Activated T-helper 17 cell treated with anti-CD3 and anti-CD28 coated beads, Interleukin-2, amount 50 U/mL, for 72 hours (primary cell): ENCODE measurements around the gene HSPA12A. TPM values are rescaled to one million over a fixed set of nuclear protein-coding genes. Genes with fewer than 3 reads are reported as not detected.
A peak's percentile ranks its signal among the peaks of the same experiment; 100 is the strongest.

ENCODE experiments used
- ATAC-seq: fragments of 150-1000 bp; cut with Tn5 transposase; replicated peaks from 2 replicates; pipeline ENCODE4 v1.10.0; 2021; ENCODE audit warnings: mild to moderate bottlenecking, moderate library complexity
- H3K27ac Mint-ChIP-seq: one replicate; pipeline ENCODE4 v1.8.0; 2022; ENCODE audit warnings: mixed read lengths
- H3K27me3 Mint-ChIP-seq: one replicate; pipeline ENCODE4 v1.8.0; 2022; ENCODE audit warnings: mixed read lengths
- H3K36me3 Mint-ChIP-seq: one replicate; pipeline ENCODE4 v1.8.0; 2022; ENCODE audit warnings: low read depth, mild to moderate bottlenecking, mixed read lengths
- H3K4me1 Mint-ChIP-seq: one replicate; pipeline ENCODE4 v1.8.0; 2022; ENCODE audit warnings: mixed read lengths
- H3K4me3 Mint-ChIP-seq: one replicate; pipeline ENCODE4 v1.8.0; 2022; ENCODE audit warnings: mild to moderate bottlenecking, mixed read lengths
- H3K9me3 Mint-ChIP-seq: one replicate; pipeline ENCODE4 v1.8.0; 2022; ENCODE audit warnings: mixed read lengths
- total RNA-seq, 2 donors: library from RNA; stranded (reverse); gene quantifications; one replicate each; pipeline ENCODE4 v1.2.3, GENCODE V29; 2022

HSPA12A gene
- total RNA-seq, 2 donors from 2014 or later = 0.22 to 1.1 TPM

DNA sequence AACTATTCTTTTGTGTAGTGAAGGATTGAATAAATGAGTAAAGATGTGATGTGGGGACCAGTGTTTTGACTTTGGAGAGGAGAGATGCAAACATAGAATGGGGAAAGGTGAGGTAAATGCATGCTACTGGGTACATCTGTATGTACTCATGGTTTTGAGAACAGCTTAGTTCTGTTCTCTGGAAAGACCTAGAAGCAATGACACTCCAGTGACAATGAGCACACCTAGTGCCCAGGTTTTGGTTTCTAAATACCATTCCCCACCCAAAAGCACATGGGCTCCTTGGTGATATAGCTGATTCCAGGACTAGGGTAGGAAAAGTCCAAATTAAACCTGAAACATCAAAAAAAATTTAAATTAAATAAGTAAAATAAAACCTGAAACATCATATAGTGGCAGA lies 22.6 kb upstream of the HSPA12A start:
- Mint-ChIP-seq H3K36me3 (no peaks in the 10 kb centered on the region), H3K9me3 (no peaks in the 10 kb centered on the region), H3K27me3 (peaks cover 49% of the 10 kb centered on the region), H3K4me3 (no peak overlapping the region), H3K4me1 (no peaks in the 10 kb centered on the region), H3K27ac (no peak overlapping the region)
- no peak for ATAC-seq

DNA sequence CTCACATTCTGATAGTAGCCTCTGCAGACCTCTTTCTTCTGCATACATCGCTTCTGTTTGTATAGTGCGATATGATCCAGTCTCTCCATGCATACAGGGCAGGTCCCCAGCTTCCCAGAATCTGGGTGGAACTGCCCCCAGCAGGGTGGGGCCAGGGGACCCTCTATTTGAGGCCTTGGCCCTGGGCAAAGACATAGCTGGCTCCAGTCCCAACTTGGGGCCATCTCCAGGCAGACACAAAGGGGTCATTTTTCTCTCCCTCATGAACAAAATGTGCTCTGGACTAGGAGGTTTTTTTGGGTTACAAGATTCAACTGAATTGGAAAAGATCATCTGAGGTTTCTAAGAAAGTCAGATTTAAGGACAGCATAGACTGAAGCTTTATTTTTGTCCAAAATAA lies 21.1 kb upstream of the HSPA12A start:
- H3K9me3 Mint-ChIP-seq = no peaks in the 10 kb centered on the region
- peaks cover 42% of the 10 kb centered on the region for H3K27me3 Mint-ChIP-seq
- no peaks in the 10 kb centered on the region for H3K4me1 Mint-ChIP-seq
- H3K27ac Mint-ChIP-seq = no peak overlapping the region
- no peak for ATAC-seq
- no peaks in the 10 kb centered on the region for H3K36me3 Mint-ChIP-seq
- no peak overlapping the region for H3K4me3 Mint-ChIP-seq

DNA sequence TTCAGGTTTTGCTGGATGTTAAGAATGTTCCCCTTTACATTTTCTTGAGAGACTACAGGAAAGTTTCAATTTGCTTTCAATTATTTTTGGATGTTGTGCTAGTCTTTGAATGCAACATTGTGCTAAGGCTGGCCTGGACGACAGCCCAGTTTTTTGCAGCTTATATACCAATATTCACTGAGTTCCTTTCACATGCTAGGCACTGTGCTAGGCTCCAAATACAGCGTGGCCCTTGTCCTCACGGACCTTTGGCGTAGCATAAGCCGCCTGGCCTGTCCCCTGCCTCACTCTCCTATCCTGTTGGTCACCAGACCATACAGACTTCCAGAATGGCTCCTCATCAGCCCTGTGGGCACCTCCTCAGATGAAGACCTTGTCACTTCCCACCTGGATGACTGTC lies 19.5 kb upstream of the HSPA12A start:
- ATAC-seq = no peak
- Mint-ChIP-seq H3K27me3 (peaks cover 36% of the 10 kb centered on the region), H3K4me3 (no peak overlapping the region), H3K9me3 (no peaks in the 10 kb centered on the region), H3K27ac (no peak overlapping the region), H3K4me1 (no peaks in the 10 kb centered on the region), H3K36me3 (no peaks in the 10 kb centered on the region)

DNA sequence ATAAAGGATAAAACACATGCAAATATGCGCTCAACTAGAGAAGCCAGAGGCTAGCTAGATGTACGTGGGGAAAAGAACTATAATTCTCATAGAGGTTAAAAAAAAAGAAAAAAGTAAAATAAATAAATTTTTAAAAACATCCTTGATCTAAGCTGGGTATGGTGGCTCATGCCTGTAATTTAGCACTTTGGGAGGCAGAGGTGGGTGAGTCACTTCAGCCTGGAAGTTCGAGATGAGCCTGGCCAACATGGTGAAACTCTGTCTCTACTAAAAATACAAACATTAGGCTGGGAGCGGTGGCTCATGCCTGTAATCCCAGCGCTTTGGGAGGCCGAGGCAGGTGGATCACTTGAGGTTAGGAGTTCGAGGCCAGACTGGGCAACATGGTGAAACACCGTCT lies 18.6 kb upstream of the HSPA12A start:
- Mint-ChIP-seq H3K4me1 (no peaks in the 10 kb centered on the region), H3K9me3 (no peaks in the 10 kb centered on the region), H3K4me3 (no peak overlapping the region), H3K27ac (no peak overlapping the region), H3K27me3 (peaks cover 30% of the 10 kb centered on the region), H3K36me3 (no peaks in the 10 kb centered on the region)
- ATAC-seq = no peak

DNA sequence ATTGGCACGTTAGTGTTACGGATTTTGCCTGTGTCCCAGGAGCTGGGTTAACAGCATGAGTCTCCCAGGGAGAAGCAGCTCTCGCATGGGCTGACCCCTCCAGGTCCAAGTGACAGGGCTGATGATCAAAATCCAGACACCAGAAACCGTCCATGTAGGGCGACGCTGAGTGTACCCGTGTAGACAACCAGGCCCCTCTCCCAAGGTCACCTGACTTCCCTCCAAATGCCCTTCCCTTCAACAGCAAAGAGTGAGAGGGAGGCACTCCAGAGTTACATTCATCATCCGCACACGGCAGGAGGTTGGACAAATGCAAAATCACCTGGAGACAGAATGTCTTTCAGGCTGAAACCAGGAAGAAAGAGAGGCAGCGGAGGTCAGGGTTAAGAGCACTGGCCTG lies 14.9 kb upstream of the HSPA12A start:
- no peak for ATAC-seq
- no peaks in the 10 kb centered on the region for H3K9me3 Mint-ChIP-seq
- H3K4me1 Mint-ChIP-seq = no peaks in the 10 kb centered on the region
- no peaks in the 10 kb centered on the region for H3K36me3 Mint-ChIP-seq
- H3K4me3 Mint-ChIP-seq = no peak overlapping the region
- no peak overlapping the region for H3K27ac Mint-ChIP-seq
- H3K27me3 Mint-ChIP-seq = peaks cover 14% of the 10 kb centered on the region

DNA sequence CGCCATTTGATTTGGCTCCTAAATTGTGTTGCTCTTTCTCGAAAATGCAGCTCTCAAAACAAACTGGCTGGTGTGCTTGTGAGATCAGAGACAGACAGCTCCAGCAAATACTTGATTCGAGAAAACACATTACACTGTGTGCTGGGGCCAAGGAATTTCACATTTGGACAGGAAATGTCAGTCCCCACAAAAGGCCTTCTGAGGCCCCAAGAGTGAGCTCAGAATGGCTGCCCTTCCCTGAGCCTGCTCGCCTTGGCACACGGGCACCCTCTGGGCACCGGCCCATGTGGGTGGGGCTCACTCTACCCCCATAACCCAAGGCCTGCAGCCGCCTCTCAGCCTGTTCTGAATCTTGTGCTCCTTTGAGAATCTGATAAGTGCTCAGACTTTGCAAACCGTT lies 13.9 kb upstream of the HSPA12A start:
- ATAC-seq = no peak
- no peaks in the 10 kb centered on the region for H3K4me1 Mint-ChIP-seq
- peaks cover 11% of the 10 kb centered on the region for H3K27me3 Mint-ChIP-seq
- H3K27ac Mint-ChIP-seq = no peak overlapping the region
- no peaks in the 10 kb centered on the region for H3K9me3 Mint-ChIP-seq
- H3K36me3 Mint-ChIP-seq = no peaks in the 10 kb centered on the region
- no peak overlapping the region for H3K4me3 Mint-ChIP-seq

DNA sequence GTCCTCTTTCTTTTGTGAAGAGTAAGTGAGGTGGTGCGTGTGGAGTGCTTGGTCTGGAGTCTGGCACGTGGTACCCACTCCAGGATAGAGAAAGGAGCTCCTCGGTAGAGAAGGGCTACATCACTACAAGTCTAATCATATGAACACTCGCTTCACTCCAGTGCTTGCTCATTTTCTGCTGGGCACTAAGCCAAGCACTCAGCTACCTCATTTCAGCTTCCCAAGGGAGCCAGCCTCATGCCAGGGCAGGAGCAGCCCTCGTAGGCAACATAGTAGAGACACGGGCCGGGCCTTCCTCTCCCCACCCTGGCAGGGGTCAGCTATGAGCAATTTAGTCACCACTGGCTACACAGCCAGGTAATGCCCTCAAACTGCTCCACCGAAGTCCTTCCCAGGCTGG lies 11.4 kb upstream of the HSPA12A start:
- no peaks in the 10 kb centered on the region for H3K4me1 Mint-ChIP-seq
- no peak overlapping the region for H3K4me3 Mint-ChIP-seq
- no peaks in the 10 kb centered on the region for H3K36me3 Mint-ChIP-seq
- H3K27me3 Mint-ChIP-seq = peaks cover 11% of the 10 kb centered on the region
- ATAC-seq = no peak
- no peaks in the 10 kb centered on the region for H3K9me3 Mint-ChIP-seq
- H3K27ac Mint-ChIP-seq = no peak overlapping the region

DNA sequence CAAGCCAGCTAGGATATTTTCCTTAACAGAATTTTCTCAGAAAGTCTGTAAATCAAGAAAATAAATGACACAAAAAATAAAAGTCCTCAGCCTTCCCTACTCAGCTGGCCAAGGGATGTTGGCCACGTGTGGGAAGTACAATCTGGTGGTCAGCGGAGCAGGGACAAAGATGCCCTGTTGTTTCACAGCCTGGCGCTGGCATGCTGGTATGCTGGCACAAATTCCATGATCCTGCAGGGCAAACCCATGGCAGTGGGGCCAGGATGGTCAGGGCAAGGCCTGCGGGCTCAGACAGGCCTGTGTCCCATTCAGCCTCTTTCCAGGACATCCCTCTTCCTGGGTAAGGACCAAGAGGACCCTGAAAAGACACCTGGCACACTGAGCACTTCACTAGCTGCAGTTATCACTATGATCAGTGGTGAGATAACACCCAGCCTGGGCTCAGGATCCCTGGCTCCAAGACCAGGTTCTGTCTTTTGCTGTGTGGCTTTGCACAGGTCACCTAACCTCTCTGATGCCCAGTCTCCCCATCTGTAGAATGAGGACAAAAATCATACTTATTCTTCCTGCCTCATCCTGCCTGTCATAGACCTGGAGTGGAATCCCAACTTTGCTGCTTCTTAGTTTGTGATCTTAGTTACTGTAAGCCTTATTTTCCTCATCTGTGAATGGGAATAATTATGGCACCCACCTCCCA lies 10.8 kb upstream of the HSPA12A start:
- Mint-ChIP-seq H3K4me3 (no peak overlapping the region), H3K36me3 (no peaks in the 10 kb centered on the region), H3K27ac (no peak overlapping the region), H3K4me1 (no peaks in the 10 kb centered on the region), H3K9me3 (peaks cover 3% of the 10 kb centered on the region), H3K27me3 (peaks cover 15% of the 10 kb centered on the region)
- no peak for ATAC-seq

DNA sequence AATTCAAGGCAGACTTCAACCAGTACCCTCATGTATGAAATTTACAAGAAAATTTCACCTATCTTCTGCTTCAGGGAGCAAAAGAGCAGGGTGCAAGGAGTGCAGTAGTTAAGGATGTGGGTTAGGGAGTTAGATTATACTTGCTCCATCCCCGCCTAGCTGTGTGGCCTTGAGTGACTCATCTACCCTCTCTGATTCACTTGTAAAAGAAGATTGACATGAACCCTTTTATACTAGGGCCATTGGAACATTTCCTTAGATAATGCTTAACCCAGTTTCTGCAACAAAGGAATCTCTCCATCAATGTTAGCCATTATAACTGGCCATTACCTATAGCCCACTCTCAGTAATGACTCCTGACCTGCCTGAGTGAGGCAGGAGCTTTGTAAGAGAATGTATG lies 10.2 kb upstream of the HSPA12A start:
- Mint-ChIP-seq H3K9me3 (peaks cover 3% of the 10 kb centered on the region), H3K4me1 (no peaks in the 10 kb centered on the region)

DNA sequence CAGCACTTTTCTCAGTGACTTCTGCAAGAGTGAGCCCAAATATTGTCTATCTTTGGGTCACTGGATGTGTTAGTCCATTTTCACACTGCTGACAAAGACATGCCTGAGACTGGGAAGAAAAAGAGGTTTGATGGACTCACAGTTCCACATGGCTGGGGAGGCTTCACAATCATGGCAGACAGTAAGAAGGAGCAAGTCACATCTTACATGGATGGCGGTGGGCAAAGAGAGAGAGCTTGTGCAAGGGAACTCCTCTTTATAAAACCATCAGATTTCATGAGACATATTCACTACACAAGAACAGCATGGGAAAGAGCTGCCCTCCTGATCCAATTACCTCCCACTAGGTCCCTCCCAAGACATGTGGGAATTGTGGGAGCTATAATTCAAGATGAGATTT lies 6.1 kb upstream of the HSPA12A start:
- H3K4me3 Mint-ChIP-seq = no peak overlapping the region
- no peaks in the 10 kb centered on the region for H3K36me3 Mint-ChIP-seq
- H3K9me3 Mint-ChIP-seq = peaks cover 3% of the 10 kb centered on the region
- peaks cover 47% of the 10 kb centered on the region for H3K27me3 Mint-ChIP-seq
- peaks cover 5% of the 10 kb centered on the region for H3K4me1 Mint-ChIP-seq
- no peak overlapping the region for H3K27ac Mint-ChIP-seq
- no peak for ATAC-seq

More for the DNA sequence above, 10.2 kb upstream of the HSPA12A start:
- Mint-ChIP-seq H3K4me3 (no peak overlapping the region), H3K27me3 (peaks cover 15% of the 10 kb centered on the region), H3K36me3 (no peaks in the 10 kb centered on the region), H3K27ac (no peak overlapping the region)
- ATAC-seq = no peak

DNA sequence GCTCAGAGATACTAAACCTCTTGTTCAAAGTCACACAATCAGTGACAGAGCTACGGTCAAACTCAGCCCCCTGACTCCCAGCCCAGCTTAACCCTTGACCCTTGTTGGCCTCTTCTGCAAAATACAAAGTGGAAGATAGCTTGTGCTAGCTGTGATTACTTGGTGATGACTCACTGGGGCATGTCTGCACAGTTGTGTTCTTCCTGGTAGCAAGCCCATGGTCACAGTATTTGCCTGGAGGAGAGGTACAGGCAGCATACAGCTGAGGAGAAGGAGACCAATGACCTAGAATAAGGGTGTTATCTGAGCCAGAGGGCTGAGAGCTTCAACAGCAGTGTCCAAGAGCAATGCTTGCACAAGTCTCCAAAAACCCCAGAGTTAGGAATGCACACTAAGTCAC lies 5.7 kb upstream of the HSPA12A start:
- peaks cover 3% of the 10 kb centered on the region for H3K9me3 Mint-ChIP-seq
- ATAC-seq = no peak
- no peak overlapping the region for H3K4me3 Mint-ChIP-seq
- H3K4me1 Mint-ChIP-seq = peaks cover 5% of the 10 kb centered on the region
- H3K27me3 Mint-ChIP-seq = peaks cover 51% of the 10 kb centered on the region
- H3K36me3 Mint-ChIP-seq = no peaks in the 10 kb centered on the region
- H3K27ac Mint-ChIP-seq = no peak overlapping the region

DNA sequence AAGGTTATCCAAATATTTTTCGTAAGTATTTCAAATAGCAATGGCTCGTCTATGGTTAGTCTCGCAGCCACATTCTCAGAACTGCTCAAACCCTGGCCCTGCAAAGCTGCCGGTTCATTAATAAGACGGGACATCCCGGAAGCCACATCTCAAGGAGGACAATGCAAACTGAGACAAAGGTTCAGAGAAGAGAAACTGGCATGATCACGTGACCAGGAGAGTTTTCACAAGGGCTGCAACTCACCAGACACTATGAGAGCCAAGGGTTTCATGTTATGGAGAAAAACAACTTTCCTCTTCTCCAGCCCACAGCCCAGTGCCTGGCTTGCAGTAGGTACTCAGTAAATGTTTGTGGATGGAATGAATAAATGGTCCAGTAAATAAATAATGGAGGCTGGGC lies 5.0 kb upstream of the HSPA12A start:
- Mint-ChIP-seq H3K27me3 (peaks cover 51% of the 10 kb centered on the region), H3K4me3 (no peak overlapping the region), H3K27ac (no peak overlapping the region), H3K36me3 (no peaks in the 10 kb centered on the region), H3K9me3 (peaks cover 3% of the 10 kb centered on the region), H3K4me1 (peaks cover 5% of the 10 kb centered on the region)
- ATAC-seq = no peak

DNA sequence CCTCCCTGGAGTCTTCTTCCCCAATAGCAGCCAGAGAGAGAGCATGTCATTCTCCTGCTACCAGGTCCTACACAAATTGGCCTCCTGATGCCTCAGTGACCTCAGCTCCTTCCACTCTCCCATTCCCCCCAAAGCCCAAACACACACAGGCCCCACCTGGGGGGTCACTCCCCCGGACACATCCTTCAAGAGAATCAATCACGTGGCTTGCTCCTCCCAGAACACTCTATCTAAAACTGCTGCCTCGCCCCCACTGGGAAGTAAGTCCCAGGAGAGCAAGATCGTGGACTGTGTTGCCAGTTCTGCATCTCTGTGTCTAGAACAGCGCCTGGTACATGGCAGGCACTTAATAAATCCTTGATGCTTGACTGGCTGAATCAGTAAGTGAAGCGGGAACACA lies 2.5 kb upstream of the HSPA12A start:
- no peak overlapping the region for H3K4me3 Mint-ChIP-seq
- H3K27me3 Mint-ChIP-seq = peaks cover 50% of the 10 kb centered on the region
- H3K9me3 Mint-ChIP-seq = peaks cover 3% of the 10 kb centered on the region
- H3K36me3 Mint-ChIP-seq = no peaks in the 10 kb centered on the region
- peaks cover 5% of the 10 kb centered on the region for H3K4me1 Mint-ChIP-seq
- no peak overlapping the region for H3K27ac Mint-ChIP-seq
- ATAC-seq = no peak

DNA sequence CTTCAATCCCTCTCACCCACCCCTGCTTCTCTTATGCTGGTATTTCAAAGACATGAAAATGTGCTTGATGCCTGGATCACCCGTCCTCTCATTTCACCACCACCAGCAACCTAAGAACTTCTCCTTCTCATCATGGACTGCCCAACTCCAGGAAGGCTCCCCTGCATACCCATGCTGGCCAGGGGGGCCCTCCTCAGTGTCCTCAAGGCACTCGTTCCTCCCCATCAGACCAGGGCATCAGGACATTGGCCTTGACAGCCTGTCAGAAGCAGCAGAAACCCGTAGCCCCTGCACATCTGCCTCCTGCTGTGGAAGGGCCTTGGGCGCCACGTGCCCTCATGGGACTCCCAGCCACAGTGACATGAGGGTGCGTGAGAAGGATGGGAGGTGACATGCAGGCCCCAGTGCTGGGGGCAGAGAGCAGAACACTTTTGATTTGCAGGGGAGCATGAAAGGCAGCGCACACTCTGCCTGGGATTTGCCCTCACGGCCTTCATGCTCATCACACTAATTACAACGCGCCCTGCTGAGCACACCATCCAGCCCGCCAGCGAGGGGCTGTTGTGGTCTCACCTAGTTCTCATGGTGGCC lies 1.9 kb upstream of the HSPA12A start:
- peaks cover 3% of the 10 kb centered on the region for H3K9me3 Mint-ChIP-seq
- no peaks in the 10 kb centered on the region for H3K36me3 Mint-ChIP-seq
- H3K4me1 Mint-ChIP-seq = peaks cover 5% of the 10 kb centered on the region
- H3K27ac Mint-ChIP-seq = no peak overlapping the region
- peaks cover 56% of the 10 kb centered on the region for H3K27me3 Mint-ChIP-seq
- H3K4me3 Mint-ChIP-seq = peak overlapping the region; percentile 57
- no peak for ATAC-seq

DNA sequence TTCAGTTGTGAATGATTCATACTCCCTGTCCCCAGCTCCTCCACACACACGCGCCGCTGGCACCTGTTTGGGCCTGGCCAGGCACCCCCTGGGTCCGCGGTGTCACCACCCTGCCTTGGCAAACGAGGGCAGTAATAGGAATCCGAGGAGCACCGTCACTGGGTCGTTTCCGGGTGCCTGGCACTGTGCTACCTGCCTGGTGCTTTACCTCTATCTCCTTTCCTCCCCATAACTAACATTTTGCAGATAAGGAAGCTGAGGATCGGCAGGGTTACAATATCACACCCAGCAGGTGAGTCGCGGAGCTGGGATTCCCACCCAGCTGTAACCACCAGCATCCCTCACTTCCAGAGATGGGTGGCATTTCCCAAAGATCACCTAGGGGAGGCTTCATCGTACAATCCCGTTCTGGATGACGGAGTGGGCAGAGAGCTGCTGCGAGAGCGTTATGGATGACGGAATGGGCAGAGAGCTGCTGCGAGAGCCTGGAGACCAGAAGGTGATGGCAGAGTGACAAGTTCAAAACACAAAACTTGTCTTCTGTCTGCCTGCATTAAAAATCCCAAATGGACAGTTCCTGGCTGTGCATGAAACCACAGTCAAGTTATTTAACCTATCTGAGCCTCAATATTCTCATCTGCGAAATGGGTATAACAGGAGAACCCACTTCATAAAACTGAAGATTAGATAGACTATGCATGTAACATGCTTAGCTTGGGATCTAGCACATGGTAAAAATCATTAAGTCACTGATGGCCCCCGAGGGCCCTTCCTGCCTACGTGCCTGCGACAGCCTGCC lies 1.1 kb upstream of the HSPA12A start:
- peaks cover 3% of the 10 kb centered on the region for H3K9me3 Mint-ChIP-seq

More for the DNA sequence above, 1.1 kb upstream of the HSPA12A start:
- Mint-ChIP-seq H3K4me1 (peaks cover 5% of the 10 kb centered on the region), H3K4me3 (peak overlapping the region; percentile 57), H3K27ac (no peak overlapping the region), H3K36me3 (no peaks in the 10 kb centered on the region), H3K27me3 (peaks cover 57% of the 10 kb centered on the region)
- ATAC-seq = no peak
